Kidney capillary endothelial cell (primary cell): ENCODE results near the gene BEX3.
A peak's percentile ranks its signal among the peaks of the same experiment; 100 is the strongest.
"Not testable (repeated sequence)": the region's sequence is repeated elsewhere in the genome, so short reads cannot be mapped to it uniquely, and the experiment has no call there.

ENCODE experiments used
- DNase-seq: peaks from one replicate; pipeline ENCODE4 v3.0.0-alpha.2; 2018; ENCODE audit warnings: low spot score

Gene BEX3

GRCh38 chrX:103376118-103376978 is at the start of gene BEX3:
BEX3 (plus strand) TSS chrX:103376538; CDS start chrX:103377522, 984 bp downstream.
- no peak for DNase-seq

- DNase-seq: no peak
Observed at GRCh38 chrX:103329991-103330390, 46.3 kb upstream of the BEX3 start, which contains the start of gene TCEAL7. TCEAL7 (plus strand) TSS chrX:103330239; CDS start chrX:103331404, 1,165 bp downstream.

GRCh38 chrX:103330681-103331288 is 45.6 kb upstream of the BEX3 start:
- DNase-seq: no peak

GRCh38 chrX:103338663-103339062 is 37.7 kb upstream of the BEX3 start:
- no peak for DNase-seq

GRCh38 chrX:103343105-103343504 is 33.2 kb upstream of the BEX3 start:
- DNase-seq: peak; percentile 23

GRCh38 chrX:103344606-103345005 is 31.7 kb upstream of the BEX3 start:
- DNase-seq: peak; percentile 44

GRCh38 chrX:103347682-103348397 is 28.5 kb upstream of the BEX3 start:
- no peak for DNase-seq

- no peak for DNase-seq
Observed at GRCh38 chrX:103356130-103356798, 20.1 kb upstream of the BEX3 start, which contains the start of gene TCEAL9. TCEAL9 (plus strand) TSS chrX:103356506; CDS start chrX:103357685, 1,179 bp downstream.

- no peak for DNase-seq
Observed at GRCh38 chrX:103356858-103357257, 19.5 kb upstream of the BEX3 start.

GRCh38 chrX:103357871-103358270 is 18.5 kb upstream of the BEX3 start:
- no peak for DNase-seq

GRCh38 chrX:103359605-103360004 is 16.7 kb upstream of the BEX3 start:
- not testable (repeated sequence) for DNase-seq

- no peak for DNase-seq
Observed at GRCh38 chrX:103360092-103360491, 16.2 kb upstream of the BEX3 start.

GRCh38 chrX:103360916-103361315 is 15.4 kb upstream of the BEX3 start:
- DNase-seq: no peak

- DNase-seq: no peak
Observed at GRCh38 chrX:103361798-103362197, 14.5 kb upstream of the BEX3 start.

GRCh38 chrX:103362474-103362873 is 13.9 kb upstream of the BEX3 start:
- DNase-seq: no peak

- no peak for DNase-seq
Observed at GRCh38 chrX:103363046-103363445, 13.3 kb upstream of the BEX3 start.

GRCh38 chrX:103367502-103367901 is 8.8 kb upstream of the BEX3 start:
- DNase-seq: no peak

GRCh38 chrX:103369479-103369878 is 6.9 kb upstream of the BEX3 start:
- DNase-seq: no peak

GRCh38 chrX:103372886-103373285 is 3.5 kb upstream of the BEX3 start:
- no peak for DNase-seq

GRCh38 chrX:103373581-103373980 is 2.8 kb upstream of the BEX3 start:
- no peak for DNase-seq

- no peak for DNase-seq
Observed at GRCh38 chrX:103376979-103377324, 614 bp downstream of the BEX3 start.

- no peak for DNase-seq
Observed at GRCh38 chrX:103378990-103379389, 2.7 kb downstream of the BEX3 start.
